Measurements from ENCODE around the gene ELAVL3. TPM values are rescaled to one million over a fixed set of nuclear protein-coding genes. Genes with fewer than 3 reads are reported as not detected.
A peak's percentile ranks its signal among the peaks of the same experiment; 100 is the strongest.

Gene ELAVL3
- total and polyA plus RNA-seq, 2 of the 8 experiments (the other 6 are each of a cell fraction or from before 2014, with no cell fraction given), result 0.80 to 1.0 TPM

DNA sequence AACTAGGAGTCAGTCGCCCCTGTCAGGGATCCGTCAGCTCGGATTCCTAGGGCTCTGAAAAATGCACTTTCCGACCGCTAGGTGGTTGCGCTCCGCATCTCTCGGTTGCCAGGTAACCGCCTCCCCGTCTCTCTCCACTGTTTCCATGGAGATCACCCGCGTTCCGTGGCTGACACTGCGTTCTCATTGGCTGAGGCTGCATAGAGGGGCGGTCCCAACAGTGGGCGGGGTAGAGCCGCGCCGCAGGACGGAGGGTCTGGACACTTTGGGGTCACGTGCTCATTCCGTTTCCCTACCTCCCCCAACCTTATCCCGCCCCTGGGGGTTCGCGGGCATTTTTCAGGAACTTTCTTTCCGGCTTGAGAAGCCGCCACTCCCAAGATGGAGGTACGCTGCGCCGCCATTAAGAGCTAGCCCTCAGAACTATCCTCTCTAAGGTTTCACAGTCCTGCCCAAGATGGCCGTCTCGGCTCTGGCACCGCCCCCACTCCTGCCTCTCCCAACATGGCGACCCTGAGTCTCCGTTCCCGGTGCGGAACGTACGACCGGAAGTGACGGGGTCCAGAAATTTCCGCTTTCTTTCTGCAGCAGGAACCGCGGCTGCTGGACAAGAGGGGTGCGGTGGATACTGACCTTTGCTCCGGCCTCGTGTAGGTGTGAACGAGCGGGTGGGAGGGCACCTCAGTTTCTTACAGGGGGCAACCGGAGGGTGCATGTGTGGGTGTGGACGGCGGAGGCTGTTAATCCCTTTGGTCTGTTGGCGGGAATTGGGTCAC, 45.6 kb downstream of the ELAVL3 start, which contains the start of the genes ODAD3 and PRKCSH (continued):
- TF ChIP-seq, protein P1, sequence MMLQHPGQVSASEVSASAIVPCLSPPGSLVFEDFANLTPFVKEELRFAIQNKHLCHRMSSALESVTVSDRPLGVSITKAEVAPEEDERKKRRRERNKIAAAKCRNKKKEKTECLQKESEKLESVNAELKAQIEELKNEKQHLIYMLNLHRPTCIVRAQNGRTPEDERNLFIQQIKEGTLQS (IDR thresholded peaks at IDR 0.05; ENCODE audit: insufficient read depth, low read depth, low read length), result peak; percentile 34; the same call in 1 of the 2 replicates
- TF ChIP-seq RXRA (IDR thresholded peaks at IDR 0.05; ENCODE audit: insufficient read depth, low read depth, low read length) (no peak), BACH1 (IDR thresholded peaks at IDR 0.05; ENCODE audit: low read length) (no peak)
- TF ChIP-seq, protein P2, sequence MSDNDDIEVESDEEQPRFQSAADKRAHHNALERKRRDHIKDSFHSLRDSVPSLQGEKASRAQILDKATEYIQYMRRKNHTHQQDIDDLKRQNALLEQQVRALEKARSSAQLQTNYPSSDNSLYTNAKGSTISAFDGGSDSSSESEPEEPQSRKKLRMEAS (IDR thresholded peaks at IDR 0.05), result no peak; the same call in 1 of the 2 replicates
